Epithelial cell of prostate (primary cell): ENCODE measurements around the gene UTP20.
"Not testable (repeated sequence)": the region's sequence is repeated elsewhere in the genome, so short reads cannot be mapped to it uniquely, and the experiment has no call there.

Experiments used
- DNase-seq: peaks from one replicate; pipeline ENCODE4 v3.0.0-alpha.2; 2011; ENCODE audit warnings: low read depth, low spot score
- H3K27ac ChIP-seq: fragments of 450-650 bp; 2 replicates; pipeline ENCODE4 v1.5.1; 2017; ENCODE audit warnings: mild to moderate bottlenecking

The UTP20 gene

DNA sequence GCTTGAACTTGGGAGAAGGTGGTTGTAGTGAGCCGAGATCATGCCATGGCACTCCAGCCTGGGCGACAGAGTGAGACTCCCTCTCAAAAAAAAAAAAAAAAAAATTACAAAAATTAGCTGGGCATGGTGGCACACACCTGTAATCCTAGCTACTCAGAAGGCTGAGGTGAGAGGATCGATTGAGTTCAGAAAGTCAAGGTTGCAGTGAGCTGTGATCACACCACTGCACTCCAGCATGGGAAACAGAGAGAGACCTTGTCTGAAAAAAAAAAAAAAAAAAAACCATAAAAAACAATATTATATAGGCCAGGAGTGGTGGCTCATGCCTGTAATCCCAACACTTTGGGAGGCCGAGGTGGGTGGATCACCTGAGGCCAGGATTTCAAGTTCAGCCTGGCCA lies 142.2 kb downstream of the UTP20 start:
- not testable (repeated sequence) for DNase-seq

GRCh38 chr12:101424620-101425019 lies 144.7 kb downstream of the UTP20 start:
- no peak for DNase-seq
- H3K27ac ChIP-seq = no peak overlapping the region

More for the DNA sequence above, 142.2 kb downstream of the UTP20 start:
- H3K27ac ChIP-seq = not testable (repeated sequence)

DNA sequence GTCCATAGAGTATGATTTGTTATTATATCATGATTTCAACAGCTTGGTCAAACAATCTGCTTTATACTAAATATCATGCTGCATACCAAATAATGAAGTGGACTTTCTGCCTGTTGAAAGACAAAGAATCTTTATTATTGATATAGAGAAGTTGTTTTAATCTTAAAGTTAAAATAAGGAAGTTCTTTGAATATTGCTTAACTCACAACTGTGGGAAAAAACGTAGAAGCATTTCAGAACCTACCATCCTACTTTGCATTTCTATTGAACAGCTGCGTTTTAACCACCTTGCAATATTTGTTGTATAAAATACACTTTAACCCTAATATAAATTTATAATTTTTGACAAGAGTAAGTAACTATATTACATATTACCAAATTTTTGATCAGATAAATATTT lies 150.6 kb downstream of the UTP20 start:
- DNase-seq = no peak
- no peak overlapping the region for H3K27ac ChIP-seq

GRCh38 chr12:101436136-101436535 lies 156.2 kb downstream of the UTP20 start:
- DNase-seq = no peak

More at GRCh38 chr12:101436136-101436535, 156.2 kb downstream of the UTP20 start:
- no peak overlapping the region for H3K27ac ChIP-seq
